HG03575 (cell line): ENCODE results near the gene SLC1A2.

ENCODE experiments used
- ATAC-seq: cut with Tn5 transposase; IDR thresholded peaks from one replicate; pipeline ENCODE4 v1.9.1; 2021; ENCODE audit not compliant: unreplicated experiment, insufficient number of reproducible peaks, low FRiP score; ENCODE audit errors: extremely low read depth

SLC1A2 gene

DNA sequence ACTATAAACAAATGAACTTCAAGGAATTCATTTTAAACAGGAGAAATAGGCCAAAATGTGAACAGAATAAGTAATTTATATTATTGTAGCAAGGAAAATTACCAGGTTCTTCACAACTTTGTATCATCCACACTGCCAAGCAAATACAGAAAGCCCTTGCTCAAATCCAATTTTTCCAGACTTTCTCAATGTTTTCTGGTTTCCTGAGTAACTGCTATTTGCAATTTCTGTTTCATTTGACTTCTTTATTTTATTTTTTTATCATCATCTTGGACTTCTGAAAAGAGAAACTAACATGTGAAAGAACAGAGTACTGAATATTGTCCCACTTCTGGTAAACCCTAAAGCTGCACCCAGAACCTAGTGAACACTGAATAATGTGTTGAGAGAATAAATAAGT lies 61.0 kb downstream of the SLC1A2 start:
- ATAC-seq, result no peak

DNA sequence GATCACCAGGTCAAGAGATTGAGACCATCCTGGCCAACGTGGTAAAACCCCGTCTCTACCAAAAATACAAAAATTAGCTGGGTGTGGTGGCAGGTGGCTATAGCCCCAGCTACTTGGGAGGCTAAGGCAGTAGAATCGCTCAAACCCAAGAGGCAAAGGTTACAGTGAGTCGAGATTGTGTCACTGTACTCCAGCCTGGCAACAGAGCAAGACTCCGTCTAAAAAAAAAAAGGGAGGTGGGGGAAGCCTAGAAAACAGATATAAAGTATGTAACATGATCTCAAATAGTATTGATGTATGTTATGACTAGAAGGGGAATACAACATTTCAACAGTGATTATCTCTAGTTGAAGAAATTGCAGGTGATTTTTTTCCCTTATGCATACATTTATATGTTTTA lies 61.4 kb downstream of the SLC1A2 start:
- ATAC-seq, result no peak

GRCh38 chr11:35355102-35355749 lies 64.1 kb downstream of the SLC1A2 start:
- no peak for ATAC-seq

DNA sequence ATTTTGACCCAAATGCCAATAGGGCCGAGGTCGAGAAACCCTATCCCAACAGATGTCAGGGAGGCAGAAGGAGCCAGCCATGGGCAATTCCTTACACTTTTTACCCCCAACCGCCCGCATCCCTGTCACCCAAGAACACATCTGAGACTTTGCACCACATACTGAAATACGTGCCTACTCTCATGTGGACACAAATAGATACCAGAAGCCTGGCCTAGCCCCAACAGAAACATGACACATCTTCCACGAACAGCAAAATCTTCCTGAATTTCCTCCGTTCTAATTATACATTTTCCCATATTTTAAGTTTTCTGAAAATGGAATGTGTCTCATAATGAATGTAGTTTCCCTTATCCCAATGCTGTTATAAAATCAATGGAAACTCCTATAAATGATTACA lies 64.7 kb downstream of the SLC1A2 start:
- ATAC-seq, result no peak

- ATAC-seq, result no peak
Observed at GRCh38 chr11:35352077-35352888, 67.1 kb downstream of the SLC1A2 start.

- no peak for ATAC-seq
Observed at GRCh38 chr11:35349897-35350296, 69.5 kb downstream of the SLC1A2 start.

GRCh38 chr11:35348898-35349687 lies 70.3 kb downstream of the SLC1A2 start:
- ATAC-seq, result no peak

- ATAC-seq, result no peak
Observed at GRCh38 chr11:35347921-35348331, 71.4 kb downstream of the SLC1A2 start.

- no peak for ATAC-seq
Observed at GRCh38 chr11:35347173-35347878, 72.0 kb downstream of the SLC1A2 start.

GRCh38 chr11:35346472-35347156 lies 72.7 kb downstream of the SLC1A2 start:
- ATAC-seq, result no peak

GRCh38 chr11:35344681-35345574 lies 74.4 kb downstream of the SLC1A2 start:
- no peak for ATAC-seq

DNA sequence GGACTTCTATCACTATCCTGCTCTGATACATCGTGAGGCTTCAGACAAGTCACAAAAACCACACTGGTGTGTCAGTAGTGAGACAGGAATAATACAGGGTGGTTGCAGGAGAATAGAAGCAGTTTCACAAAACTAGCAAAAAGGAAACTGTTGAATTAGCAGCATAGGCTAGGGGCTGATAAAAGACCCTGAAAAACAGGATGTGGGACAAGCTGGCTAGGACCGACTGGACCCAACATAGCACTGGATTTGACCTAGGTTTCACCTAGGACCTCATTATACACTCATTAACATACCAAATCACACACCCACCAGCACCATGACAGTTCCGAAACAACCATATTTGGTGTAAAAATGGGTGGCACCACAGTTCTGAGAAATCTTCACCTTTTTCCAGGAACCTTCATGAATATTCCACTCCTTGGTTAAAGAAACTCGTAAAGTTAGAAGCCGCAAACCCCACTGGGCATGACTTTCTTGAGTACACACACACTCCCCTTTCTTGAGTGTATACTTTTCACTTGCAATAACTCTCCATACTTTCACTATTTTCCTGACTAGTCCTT lies 76.2 kb downstream of the SLC1A2 start:
- ATAC-seq, result peak; percentile 54

DNA sequence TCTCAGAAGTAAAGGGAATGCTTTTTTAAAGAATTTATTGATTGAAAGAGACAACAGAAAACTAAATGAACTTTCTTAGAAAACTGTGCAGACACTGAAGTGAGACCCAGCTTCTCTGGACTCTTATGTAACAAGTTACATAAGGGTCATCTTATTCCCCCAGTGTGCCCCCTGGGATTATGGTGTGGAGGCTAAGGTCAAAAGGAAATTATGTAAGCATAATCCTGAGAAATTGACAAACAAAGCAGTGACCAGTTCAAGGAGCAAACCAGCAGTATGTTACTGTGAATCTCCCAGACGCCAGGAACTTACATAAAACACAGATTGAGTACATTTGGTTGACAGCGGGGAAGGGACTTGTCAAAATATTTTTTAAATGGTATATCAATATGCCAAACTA lies 78.6 kb downstream of the SLC1A2 start:
- ATAC-seq, result no peak

DNA sequence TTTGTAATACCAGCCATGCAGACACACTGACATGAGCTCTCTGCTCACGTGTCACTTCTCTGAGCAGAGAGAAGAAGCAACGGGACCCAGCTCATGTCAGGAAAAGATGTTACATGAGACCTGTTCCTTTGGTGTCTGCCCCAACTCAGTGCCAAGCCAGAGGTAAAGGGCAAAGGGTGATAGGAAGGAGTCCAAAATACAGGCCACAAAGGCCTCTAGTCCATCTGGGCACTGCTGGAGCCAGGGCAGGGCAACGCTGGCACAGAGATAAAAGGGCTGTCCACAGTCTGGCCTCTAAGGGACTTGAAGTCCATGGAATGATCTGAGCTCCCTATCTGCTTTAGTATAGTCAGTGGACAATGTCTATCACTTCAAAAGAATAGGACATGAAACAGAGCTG lies 79.3 kb downstream of the SLC1A2 start:
- ATAC-seq, result no peak

DNA sequence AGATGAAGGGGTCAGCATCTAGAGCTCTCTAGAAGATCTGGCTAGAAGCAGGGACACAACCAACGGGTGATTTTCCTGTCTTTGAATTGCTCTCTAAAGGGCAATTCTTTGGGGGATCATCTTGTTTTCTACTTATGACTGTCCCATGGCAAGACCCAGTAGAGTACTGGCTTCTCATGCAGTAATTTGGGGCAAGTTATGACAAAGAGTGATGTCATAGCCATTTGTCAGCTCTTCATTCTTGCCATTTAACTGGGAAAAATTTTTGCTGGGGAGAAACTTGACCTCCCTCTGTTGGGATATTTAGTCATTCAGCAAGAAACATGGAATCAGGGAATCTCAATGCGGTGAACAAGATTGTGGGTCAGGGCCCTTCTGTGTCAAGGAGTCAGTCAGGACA lies 80.4 kb downstream of the SLC1A2 start:
- no peak for ATAC-seq

DNA sequence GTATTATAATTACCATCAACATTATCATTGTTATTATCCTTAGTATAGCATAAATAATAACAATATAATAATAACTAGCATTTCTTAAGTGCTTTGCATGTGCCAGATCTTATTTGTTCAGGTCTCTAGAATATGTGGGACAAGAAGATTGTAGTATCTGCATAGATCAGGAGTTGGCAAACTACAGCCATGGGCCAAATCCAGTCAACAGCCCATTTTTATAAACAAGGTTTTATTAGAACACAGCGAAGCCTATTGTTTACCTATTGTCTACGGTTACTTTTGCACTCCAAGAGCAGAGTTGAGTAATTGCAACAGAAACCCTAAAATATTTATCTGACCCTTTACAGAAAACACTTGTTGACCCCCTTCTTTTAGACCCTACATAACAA lies 81.4 kb downstream of the SLC1A2 start:
- ATAC-seq, result no peak

DNA sequence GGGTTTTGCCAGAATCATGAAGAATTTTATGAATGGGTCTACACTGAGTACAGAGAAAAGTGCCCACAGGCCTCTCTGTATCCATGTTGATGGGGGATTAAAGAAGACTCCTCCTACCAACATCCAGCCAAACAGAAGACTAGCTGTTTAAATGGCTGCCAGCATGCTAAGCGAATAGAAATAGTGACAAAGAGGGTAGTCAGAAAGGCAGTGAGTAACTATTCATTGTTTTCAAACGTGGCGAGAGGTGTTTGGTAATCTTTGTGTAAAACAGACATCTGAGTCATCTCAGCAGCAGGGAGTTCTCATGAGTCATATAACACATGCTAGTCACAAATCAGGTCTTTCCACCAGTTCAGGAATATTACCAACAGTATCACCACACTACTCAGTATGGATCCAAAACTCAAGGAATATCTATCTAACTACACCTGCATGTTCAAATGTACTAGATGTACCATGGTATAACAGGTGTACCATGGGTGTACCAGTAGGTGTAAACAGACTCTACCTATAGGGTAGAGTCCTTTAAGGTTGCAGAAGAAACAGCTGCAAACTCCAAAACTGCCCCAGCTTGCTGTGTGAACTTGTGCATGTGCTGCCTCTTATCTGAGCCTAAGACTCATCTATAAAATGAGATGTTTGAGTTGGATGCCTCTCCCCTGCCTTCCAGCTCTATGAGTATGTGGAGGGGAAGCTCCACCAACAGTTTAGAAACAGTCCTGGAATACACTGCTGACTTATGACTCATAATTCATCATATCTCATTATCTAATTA lies 82.0 kb downstream of the SLC1A2 start:
- no peak for ATAC-seq
